Measurements from ENCODE around the gene MOGAT3.
"Not testable (repeated sequence)": the region's sequence is repeated elsewhere in the genome, so short reads cannot be mapped to it uniquely, and the experiment has no call there.

Gene MOGAT3

GRCh38 chr7:101202603-101202918 lies 1.7 kb upstream of the MOGAT3 start:
- no peak for DNase-seq

DNA sequence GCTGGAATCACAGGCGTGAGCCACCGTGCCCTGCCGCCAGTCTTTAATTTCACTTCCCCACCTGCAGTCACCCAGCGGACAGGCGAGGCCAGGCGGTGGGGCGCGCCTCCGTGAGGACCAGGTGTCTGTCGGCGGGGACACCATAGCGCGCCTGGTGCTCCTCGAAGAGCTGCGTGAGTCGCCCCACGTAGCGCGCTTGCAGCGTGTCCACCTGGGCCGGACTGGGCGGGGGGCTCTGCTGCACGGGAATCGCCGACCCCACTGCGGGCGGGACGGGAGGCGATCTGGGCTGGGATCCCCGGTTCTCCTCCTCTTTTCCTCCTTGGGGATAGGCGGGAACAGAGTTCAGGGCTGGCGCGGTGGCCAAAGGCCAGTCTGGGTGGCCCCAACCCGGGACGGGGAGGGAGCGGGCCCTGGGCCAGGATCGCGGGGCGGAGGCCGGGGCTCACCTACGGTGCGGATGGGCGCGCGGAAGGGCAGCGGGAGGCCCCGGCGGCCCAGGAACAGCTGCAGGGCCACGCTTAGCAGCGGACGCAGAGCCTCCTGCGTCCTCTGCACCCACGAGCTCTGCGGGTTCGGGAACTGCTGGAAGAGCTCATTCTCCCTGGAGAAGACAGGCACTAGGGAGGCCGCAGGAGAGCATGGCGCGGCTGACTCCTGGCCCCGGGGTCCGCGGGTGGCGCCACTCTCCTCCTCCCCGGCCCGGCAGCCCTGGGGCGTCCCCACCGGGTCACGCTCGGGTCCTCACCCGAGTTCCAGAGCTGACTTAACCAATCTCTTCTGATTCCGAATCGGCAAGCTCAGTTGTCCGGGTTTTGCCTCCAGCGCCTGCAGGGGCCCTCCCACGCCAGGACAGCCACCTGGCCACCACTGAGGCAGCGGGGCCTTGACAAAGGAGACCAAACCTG lies 1.1 kb upstream of the MOGAT3 start:
- no peak for DNase-seq

GRCh38 chr7:101200504-101200861 lies 353 bp downstream of the MOGAT3 start:
- no peak for DNase-seq

DNA sequence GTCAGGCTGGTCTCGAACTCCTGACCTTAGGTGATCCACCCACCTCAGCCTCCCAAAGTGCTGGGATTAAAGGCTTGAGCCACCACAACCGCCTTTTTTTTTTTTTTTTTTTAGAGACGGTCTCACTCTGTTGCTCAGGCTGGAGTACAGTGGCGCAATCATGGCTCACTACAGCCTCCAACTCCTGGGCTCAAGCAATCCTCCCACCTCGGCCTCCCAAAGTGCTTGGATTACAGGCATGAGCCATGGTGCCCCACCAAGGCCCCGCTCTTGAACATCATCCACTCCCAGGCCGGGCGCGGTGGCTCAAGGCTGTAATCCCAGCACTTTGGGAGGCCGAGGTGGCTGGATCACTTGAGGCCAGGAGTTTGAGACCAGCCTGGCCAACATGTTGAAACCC lies 1.3 kb downstream of the MOGAT3 start:
- DNase-seq = not testable (repeated sequence)

GRCh38 chr7:101198476-101198875 lies 2.4 kb downstream of the MOGAT3 start:
- no peak for DNase-seq

- no peak for DNase-seq
Measured at GRCh38 chr7:101197991-101198390, 2.8 kb downstream of the MOGAT3 start.

GRCh38 chr7:101195884-101196283 lies 5.0 kb downstream of the MOGAT3 start:
- no peak for DNase-seq

GRCh38 chr7:101189109-101189508 lies 11.7 kb downstream of the MOGAT3 start:
- no peak for DNase-seq

DNA sequence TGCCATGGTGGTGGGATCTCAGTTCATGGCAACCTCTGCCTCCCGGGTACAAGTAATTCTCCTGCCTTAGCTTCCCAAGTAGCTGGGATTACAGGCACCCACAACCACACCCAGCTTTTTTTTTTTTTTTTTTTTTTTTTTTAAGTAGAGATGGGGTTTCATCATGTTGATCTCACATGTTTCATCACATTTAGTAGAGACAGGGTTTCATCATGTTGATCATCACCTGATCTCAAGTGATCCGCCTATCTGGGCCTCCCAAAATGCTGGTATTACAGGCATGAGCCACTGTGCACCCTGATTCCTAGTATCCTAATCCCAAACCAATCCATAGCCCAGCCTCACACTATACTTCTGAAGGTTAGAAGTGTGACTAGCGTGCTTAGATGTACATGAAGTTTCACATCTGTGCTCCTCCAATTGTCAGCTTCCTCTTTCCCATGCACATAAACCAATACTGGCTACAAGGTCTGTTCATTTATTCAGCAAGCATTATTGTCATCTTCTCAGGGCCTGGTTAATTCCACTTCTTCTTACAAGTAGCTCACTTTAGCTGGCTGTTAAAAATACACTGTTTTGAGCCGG lies 13.9 kb downstream of the MOGAT3 start:
- no peak for DNase-seq

GRCh38 chr7:101186194-101186593 lies 14.6 kb downstream of the MOGAT3 start:
- DNase-seq = no peak

DNA sequence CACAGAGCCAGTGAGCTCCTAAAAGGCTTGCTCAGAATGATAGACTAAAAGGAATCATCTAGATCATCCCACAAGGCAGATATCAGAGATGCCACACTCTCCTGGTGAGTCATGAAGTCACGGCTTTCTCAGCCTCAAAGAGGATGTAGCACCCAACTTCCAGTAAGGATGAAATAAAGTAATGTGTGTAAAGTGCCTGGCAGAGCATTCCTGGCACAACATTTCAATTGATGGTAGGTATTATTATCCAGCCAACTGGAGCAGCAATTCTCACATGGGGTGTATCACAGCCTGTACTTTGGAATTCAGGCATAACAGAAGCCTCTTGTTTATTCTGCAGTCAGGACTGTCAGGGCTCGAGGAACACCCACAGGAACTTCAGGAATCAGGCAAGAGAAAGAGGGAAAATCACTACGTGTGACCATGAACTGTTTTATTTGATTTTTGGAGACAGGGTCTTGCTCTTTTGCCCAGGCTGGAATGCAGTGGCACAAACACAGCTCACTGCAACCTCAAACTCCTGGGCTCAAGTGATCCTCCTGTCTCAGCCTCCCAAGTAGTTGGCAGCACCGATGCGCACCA lies 15.5 kb downstream of the MOGAT3 start:
- no peak for DNase-seq

GRCh38 chr7:101180130-101180755 lies 20.6 kb downstream of the MOGAT3 start, which contains the start of gene NAT16:
Gene NAT16, minus strand, starts transcription at chr7:101180293. Its CDS starts 5,486 bp downstream, at chr7:101174807.
- no peak for DNase-seq

- DNase-seq = no peak
Measured at GRCh38 chr7:101179713-101180112, 21.1 kb downstream of the MOGAT3 start.

DNA sequence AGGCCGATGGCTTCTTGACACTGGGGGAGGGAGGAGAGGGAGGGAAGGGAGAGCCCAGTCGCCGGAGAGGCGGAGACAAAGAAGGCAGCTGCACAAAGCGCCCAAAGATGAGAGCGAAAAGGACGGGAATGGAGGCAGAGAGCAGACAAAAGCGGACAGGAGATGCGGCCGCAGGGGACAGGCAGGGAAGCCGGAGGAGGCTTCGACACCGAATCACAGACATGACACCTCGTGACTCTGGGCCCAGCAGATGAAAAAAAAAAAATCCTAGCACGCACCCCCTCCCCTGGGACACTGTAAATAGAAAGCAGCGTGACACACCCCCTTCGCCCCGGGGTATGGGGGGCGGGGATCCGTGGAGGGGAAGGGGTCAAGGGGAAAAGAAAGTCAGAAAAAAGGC lies 21.7 kb downstream of the MOGAT3 start:
- no peak for DNase-seq

GRCh38 chr7:101177644-101178043 lies 23.2 kb downstream of the MOGAT3 start:
- DNase-seq = no peak

DNA sequence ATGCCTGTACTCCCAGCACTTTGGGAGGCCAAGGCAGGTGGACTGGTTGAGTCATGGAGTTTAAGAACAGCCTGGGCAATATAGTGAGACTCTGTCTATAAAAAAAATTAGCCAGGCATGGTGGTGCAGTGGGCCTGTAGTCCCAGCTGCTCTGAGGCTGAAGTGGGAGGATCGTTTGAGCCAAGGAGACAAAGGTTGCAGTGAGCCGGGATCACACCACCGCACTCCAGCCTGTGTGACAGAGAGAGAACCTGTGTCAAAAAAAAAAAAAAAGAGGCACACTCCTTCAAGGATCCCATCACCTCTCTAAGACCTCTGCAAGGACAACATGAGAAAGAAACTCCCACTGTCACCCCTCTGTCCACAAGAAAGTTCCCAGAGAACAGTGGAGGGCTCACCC lies 25.2 kb downstream of the MOGAT3 start:
- no peak for DNase-seq

DNA sequence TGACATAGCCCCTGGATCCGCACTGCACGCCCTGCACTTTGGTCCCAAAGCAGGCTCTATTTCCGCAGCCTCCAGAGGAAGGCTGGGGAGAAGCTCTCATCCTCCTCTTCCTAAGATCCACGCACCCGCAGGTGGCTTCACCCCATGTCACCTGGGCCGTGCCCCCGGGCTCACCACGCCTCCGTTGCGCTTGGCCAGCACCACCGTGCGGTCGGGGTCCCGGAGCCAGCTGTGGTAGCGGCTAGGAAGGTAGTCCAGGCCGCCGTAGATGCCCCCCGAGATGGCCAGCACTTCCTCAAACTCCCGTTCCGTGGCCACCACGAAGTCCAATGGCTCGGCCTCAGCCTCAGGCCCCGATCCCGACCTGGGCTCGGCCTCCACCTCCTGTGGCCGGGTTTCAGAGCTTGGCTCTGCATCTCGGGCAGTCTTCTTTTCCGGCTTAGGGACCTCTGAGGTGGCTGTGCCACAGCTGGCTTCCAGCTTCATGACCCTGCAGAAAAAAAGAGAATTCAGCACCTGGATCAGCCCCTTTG lies 26.4 kb downstream of the MOGAT3 start:
- no peak for DNase-seq

- no peak for DNase-seq
Measured at GRCh38 chr7:101173752-101174244, 27.0 kb downstream of the MOGAT3 start.

GRCh38 chr7:101172854-101173751 lies 27.7 kb downstream of the MOGAT3 start:
- DNase-seq = no peak

DNA sequence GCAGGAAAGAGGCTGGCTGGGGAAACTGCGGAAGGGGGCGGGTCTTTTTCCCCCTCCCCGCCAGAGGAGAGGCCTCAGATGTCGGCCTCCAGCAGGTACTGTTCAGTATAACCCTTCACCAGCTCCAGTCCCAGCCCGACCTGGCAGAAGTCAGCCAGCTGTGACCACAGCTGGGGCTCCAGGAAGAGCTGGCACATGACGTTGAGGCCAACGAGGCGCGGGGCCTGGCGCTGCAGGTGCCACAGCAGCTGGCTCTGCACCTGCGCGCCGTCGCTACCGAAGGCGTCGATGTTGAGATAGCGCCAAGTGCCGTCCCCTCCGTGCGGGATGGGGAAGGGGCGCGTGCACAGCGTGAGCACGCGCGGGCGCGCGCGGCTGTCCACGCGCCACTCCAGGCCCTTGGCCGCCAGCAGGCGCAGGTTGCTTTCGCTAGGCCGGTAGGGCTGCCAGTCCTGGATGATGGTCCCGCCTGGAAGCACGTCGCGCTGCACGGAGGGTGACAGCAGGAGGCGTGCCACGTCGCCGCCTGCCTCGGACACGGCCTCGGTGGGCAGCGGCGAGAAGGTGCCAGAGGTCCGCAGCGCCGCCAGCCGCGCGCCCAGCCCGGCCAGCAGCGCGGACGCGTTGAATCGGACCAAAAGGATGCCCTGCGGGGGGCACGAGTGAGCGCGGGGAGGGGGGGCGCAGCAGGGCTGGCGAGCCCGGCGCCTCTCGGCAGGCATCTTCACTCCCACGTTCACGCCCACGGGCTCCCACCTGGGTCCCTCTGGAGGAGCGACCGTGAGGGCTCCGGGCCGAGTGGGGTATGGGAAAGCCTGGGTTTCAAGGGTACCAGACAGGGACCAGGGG lies 28.6 kb downstream of the MOGAT3 start:
- no peak for DNase-seq

GRCh38 chr7:101171442-101171837 lies 29.4 kb downstream of the MOGAT3 start:
- DNase-seq = no peak
